ENCODE results near the gene FHAD1. TPM values are rescaled to one million over a fixed set of nuclear protein-coding genes. Genes with fewer than 3 reads are reported as not detected.

Gene FHAD1
- total RNA-seq, 2 experiments from 2014 or later: not detected

DNA sequence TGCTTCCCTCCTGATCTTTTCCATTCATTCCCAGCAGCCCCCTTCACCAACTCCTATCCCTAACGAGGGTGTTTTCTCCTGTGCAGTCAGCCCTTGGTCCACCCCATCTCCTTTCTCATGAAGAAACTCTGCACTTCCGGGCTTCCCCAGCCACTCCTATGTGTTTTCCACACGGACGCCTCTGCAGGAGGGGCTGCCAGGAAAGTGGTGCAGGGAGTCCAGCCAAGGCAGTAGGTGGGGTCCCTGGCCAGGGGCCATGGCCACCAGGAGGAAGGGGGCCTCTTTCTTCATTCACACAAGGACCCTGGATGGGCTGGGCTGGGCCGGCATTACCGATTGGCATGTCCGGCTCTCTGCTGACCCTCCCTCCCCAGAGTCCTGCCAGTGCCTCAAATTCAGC, 89.8 kb downstream of the FHAD1 start:
- H3K4me1 ChIP-seq (ENCODE audit: insufficient read depth, low read length): peaks cover 13% of the 10 kb centered on the region
- ATAC-seq (ENCODE audit: poor library complexity) (no peak), DNase-seq (no peak)
- ChIA-PET POLR2A (no interaction called here), CTCF (no interaction called here)
- intact Hi-C loops (cut with DNase I, micrococcal nuclease): no loop called here
- H3K27ac ChIP-seq (ENCODE audit: low read depth in 1 of 2, low read length in 2 of 2): no peak overlapping the region
- no peaks in the 10 kb centered on the region for H3K9me3 Mint-ChIP-seq
- H3K36me3 Mint-ChIP-seq (ENCODE audit: low read depth): no peaks in the 10 kb centered on the region
- TF ChIP-seq, protein P1, sequence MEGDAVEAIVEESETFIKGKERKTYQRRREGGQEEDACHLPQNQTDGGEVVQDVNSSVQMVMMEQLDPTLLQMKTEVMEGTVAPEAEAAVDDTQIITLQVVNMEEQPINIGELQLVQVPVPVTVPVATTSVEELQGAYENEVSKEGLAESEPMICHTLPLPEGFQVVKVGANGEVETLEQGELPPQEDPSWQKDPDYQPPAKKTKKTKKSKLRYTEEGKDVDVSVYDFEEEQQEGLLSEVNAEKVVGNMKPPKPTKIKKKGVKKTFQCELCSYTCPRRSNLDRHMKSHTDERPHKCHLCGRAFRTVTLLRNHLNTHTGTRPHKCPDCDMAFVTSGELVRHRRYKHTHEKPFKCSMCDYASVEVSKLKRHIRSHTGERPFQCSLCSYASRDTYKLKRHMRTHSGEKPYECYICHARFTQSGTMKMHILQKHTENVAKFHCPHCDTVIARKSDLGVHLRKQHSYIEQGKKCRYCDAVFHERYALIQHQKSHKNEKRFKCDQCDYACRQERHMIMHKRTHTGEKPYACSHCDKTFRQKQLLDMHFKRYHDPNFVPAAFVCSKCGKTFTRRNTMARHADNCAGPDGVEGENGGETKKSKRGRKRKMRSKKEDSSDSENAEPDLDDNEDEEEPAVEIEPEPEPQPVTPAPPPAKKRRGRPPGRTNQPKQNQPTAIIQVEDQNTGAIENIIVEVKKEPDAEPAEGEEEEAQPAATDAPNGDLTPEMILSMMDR (IDR thresholded peaks at IDR 0.05): no peak
- no peak overlapping the region for H3K4me3 Mint-ChIP-seq
- no peak overlapping the region for H3K27ac Mint-ChIP-seq
- no peaks in the 10 kb centered on the region for H3K9me3 ChIP-seq (ENCODE audit: control insufficient read depth in 1 of 2, insufficient read depth in 1 of 2, low read length in 2 of 2)
- H3K27me3 ChIP-seq (ENCODE audit: control insufficient read depth in 1 of 2, insufficient read depth in 2 of 2, low read length in 2 of 2): no peaks in the 10 kb centered on the region
- H3K4me3 ChIP-seq (ENCODE audit: low read length): no peak overlapping the region
- peaks cover 14% of the 10 kb centered on the region for H3K27me3 Mint-ChIP-seq
- H3K4me1 Mint-ChIP-seq (ENCODE audit: low read depth): no peaks in the 10 kb centered on the region
- H3K36me3 ChIP-seq (ENCODE audit: insufficient read depth, low read length): no peaks in the 10 kb centered on the region

DNA sequence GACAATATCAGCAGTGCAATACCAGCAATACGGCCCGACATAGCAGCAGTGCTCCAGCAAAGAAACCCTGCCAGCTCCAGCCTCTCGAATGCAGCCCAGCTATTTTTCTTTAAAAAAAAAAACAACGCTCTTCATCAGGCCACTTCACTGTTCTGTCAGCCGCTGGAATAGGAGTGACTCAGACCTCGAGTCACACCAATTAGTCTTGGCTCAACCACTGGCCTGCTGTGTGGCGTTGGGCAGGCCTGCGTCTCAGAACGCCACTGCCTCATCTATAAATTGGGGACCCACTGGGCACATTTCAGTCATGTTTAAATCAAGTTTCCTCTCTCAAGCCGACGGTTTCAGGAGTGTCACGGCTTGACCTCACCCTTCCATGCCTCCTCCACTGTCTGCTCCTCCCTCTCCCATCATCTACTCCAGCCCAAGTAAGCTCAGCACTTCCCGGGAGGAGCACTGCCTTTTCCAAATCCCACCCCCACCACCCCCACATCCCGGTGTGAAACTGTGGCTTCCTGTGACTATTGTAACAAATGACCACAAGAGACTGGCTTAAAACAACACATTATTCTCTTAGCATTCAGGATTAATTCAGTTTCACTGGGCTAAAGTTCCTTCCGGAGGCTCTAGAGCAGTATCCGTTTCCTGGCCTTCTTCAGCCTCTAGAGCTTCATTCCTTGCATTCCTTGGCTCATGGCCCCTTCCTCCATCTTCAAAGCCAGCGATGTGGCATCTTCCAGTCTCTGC, 90.8 kb downstream of the FHAD1 start:
- no peaks in the 10 kb centered on the region for H3K4me1 Mint-ChIP-seq (ENCODE audit: low read depth)
- no peak overlapping the region for H3K27ac Mint-ChIP-seq
- no peaks in the 10 kb centered on the region for H3K36me3 Mint-ChIP-seq (ENCODE audit: low read depth)
- ATAC-seq (ENCODE audit: poor library complexity) (no peak), DNase-seq (no peak)
- H3K27me3 ChIP-seq (ENCODE audit: control insufficient read depth in 1 of 2, insufficient read depth in 2 of 2, low read length in 2 of 2): peaks cover 0 to under 1% of the 10 kb centered on the region in 2 experiments
- ChIA-PET POLR2A (no interaction called here), CTCF (no interaction called here)
- H3K27ac ChIP-seq (ENCODE audit: low read depth in 1 of 2, low read length in 2 of 2): no peak overlapping the region
- H3K4me3 ChIP-seq (ENCODE audit: low read length): no peak overlapping the region
- H3K4me3 Mint-ChIP-seq: no peak overlapping the region
- H3K9me3 ChIP-seq (ENCODE audit: control insufficient read depth in 1 of 2, insufficient read depth in 1 of 2, low read length in 2 of 2): no peaks in the 10 kb centered on the region
- peaks cover 14% of the 10 kb centered on the region for H3K27me3 Mint-ChIP-seq
- TF ChIP-seq, protein P1 (IDR thresholded peaks at IDR 0.05): no peak
- no peaks in the 10 kb centered on the region for H3K36me3 ChIP-seq (ENCODE audit: insufficient read depth, low read length)
- intact Hi-C loops (cut with DNase I, micrococcal nuclease): no loop called here
- H3K9me3 Mint-ChIP-seq: no peaks in the 10 kb centered on the region
- peaks cover 22% of the 10 kb centered on the region for H3K4me1 ChIP-seq (ENCODE audit: insufficient read depth, low read length)

DNA sequence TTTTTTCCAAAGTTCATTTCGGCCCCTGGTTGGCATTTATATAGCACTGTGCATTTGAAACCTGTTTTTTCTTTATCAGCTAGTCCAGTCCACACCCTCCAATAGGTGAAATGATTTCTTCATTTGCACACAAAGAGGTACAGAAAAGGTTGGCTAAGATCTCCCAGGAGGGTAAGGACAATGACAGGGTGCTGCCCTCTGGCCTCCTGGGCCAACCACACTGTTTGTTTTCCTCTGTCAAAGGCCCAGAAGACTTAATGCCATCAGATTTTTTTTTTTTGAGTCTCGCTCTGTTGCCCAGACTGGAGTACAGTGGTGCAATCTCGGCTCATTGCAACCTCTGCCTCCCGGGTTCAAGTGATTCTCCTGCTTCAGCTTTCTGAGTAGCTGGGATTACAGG, 92.5 kb downstream of the FHAD1 start:
- DNase-seq: no peak
- Mint-ChIP-seq H3K36me3 (ENCODE audit: low read depth) (no peaks in the 10 kb centered on the region), H3K4me1 (ENCODE audit: low read depth) (no peaks in the 10 kb centered on the region), H3K4me3 (no peak overlapping the region), H3K27me3 (peaks cover 29% of the 10 kb centered on the region), H3K27ac (no peak overlapping the region), H3K9me3 (no peaks in the 10 kb centered on the region)
- ChIA-PET CTCF (interaction anchor here (0.7 kb wide), 1 partner anchor 78 kb away, joined by 3 read pairs; no protein-coding TSS in a partner anchor), POLR2A (no interaction called here)
- Histone ChIP-seq H3K36me3 (ENCODE audit: insufficient read depth, low read length) (no peaks in the 10 kb centered on the region), H3K4me3 (ENCODE audit: low read length) (no peak overlapping the region), H3K27me3 (ENCODE audit: control insufficient read depth in 1 of 2, insufficient read depth in 2 of 2, low read length in 2 of 2) (peaks cover 0 to 3% of the 10 kb centered on the region in 2 experiments), H3K9me3 (ENCODE audit: control insufficient read depth in 1 of 2, insufficient read depth in 1 of 2, low read length in 2 of 2) (no peaks in the 10 kb centered on the region), H3K4me1 (ENCODE audit: insufficient read depth, low read length) (peaks cover 30% of the 10 kb centered on the region), H3K27ac (ENCODE audit: low read depth in 1 of 2, low read length in 2 of 2) (no peak overlapping the region)
- ATAC-seq (ENCODE audit: poor library complexity): no peak
- intact Hi-C loops (cut with DNase I, micrococcal nuclease): no loop called here
- TF ChIP-seq, protein P1 (IDR thresholded peaks at IDR 0.05): no peak

All from CD4-positive, alpha-beta T cell (primary cell).